ENCODE data around the gene SLC12A8. TPM values are rescaled to one million over a fixed set of nuclear protein-coding genes. Genes with fewer than 3 reads are reported as not detected.

SLC12A8 gene
- total and polyA plus RNA-seq, 2 donors (not counting 1 experiment from before 2014, with no cell fraction given): 0.57 to 1.1 TPM

- peaks cover 27 to 34% of the 10 kb centered on the region in 2 donors for H3K4me1 ChIP-seq (ENCODE audit: control insufficient read depth in 2 of 2, insufficient read depth in 2 of 2, low read length in 2 of 2)
- peaks cover 34% of the 10 kb centered on the region for H3K4me1 Mint-ChIP-seq
- no peaks in the 10 kb centered on the region for H3K27me3 ChIP-seq (replicated peaks in 1 of 4; ENCODE audit: control extremely low read depth in 1 of 4, control insufficient read depth in 3 of 4, insufficient read depth in 4 of 4, low read length in 3 of 4)
- H3K4me3 Mint-ChIP-seq: peak overlapping the region; percentile 81
- H3K27me3 Mint-ChIP-seq: no peaks in the 10 kb centered on the region
- H3K4me3 ChIP-seq (ENCODE audit: control extremely low read depth in 1 of 5, extremely low read depth in 1 of 5, insufficient read depth in 1 of 5, low read depth in 2 of 5, low read length in 4 of 5): peak overlapping the region in 3 of 5 experiments; percentile 8 to 44 (median 38)
- peaks cover 2% of the 10 kb centered on the region for H3K9me3 Mint-ChIP-seq (ENCODE audit: insufficient read depth)
- no peaks in the 10 kb centered on the region for H3K79me2 ChIP-seq (ENCODE audit: control insufficient read depth, insufficient read depth, low read length)
- ATAC-seq (ENCODE audit: low read depth) (peak; percentile 15), DNase-seq (peak; percentile 29)
- intact Hi-C loops (cut with micrococcal nuclease): no loop called here
- H3K27ac Mint-ChIP-seq: no peak overlapping the region
- no peaks in the 10 kb centered on the region for H3K36me3 ChIP-seq (replicated peaks in 1 of 2; ENCODE audit: control extremely low read depth in 1 of 2, control insufficient read depth in 1 of 2, extremely low read depth in 1 of 2, insufficient read depth in 2 of 2, low read length in 1 of 2)
- WGBS (ENCODE audit: insufficient coverage): 59% methylated on average over 16 of the region's 20 CpGs
- peaks cover 0 to 6% (median 5%) of the 10 kb centered on the region in 3 donors for H3K9me3 ChIP-seq (ENCODE audit: control extremely low read depth in 1 of 3, control insufficient read depth in 2 of 3, insufficient read depth in 1 of 3, low read length in 2 of 3)
- TF ChIP-seq EZH2 (IDR thresholded peaks at IDR 0.05; ENCODE audit: borderline replicate concordance, insufficient read depth, low read depth, low read length, poor library complexity, severe bottlenecking): no peak
- TF ChIP-seq, protein P1, sequence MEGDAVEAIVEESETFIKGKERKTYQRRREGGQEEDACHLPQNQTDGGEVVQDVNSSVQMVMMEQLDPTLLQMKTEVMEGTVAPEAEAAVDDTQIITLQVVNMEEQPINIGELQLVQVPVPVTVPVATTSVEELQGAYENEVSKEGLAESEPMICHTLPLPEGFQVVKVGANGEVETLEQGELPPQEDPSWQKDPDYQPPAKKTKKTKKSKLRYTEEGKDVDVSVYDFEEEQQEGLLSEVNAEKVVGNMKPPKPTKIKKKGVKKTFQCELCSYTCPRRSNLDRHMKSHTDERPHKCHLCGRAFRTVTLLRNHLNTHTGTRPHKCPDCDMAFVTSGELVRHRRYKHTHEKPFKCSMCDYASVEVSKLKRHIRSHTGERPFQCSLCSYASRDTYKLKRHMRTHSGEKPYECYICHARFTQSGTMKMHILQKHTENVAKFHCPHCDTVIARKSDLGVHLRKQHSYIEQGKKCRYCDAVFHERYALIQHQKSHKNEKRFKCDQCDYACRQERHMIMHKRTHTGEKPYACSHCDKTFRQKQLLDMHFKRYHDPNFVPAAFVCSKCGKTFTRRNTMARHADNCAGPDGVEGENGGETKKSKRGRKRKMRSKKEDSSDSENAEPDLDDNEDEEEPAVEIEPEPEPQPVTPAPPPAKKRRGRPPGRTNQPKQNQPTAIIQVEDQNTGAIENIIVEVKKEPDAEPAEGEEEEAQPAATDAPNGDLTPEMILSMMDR (IDR thresholded peaks at IDR 0.05): no peak
- H3K4me2 ChIP-seq (replicated peaks; ENCODE audit: low read depth, low read length, poor library complexity, severe bottlenecking): peak overlapping the region; percentile 57
- peak overlapping the region; percentile 48 for H3K9ac ChIP-seq (ENCODE audit: low read length)
- no peak overlapping the region for H3K27ac ChIP-seq (ENCODE audit: low read length in 2 of 2)
- peak overlapping the region; percentile 50 for H2AFZ ChIP-seq (ENCODE audit: insufficient read depth, low read depth, low read length, poor library complexity, severe bottlenecking)
- no peaks in the 10 kb centered on the region for H4K20me1 ChIP-seq (ENCODE audit: control insufficient read depth, insufficient read depth, low read length, poor library complexity, severe bottlenecking)
- POLR2A ChIA-PET: interaction anchor here (0.6 kb wide), 1 partner anchor 74 kb away, joined by 9 read pairs; no protein-coding TSS in a partner anchor
- CTCF ChIA-PET: interaction anchor here (0.8 to 1.5 kb wide), 3 partner anchors 13 to 34 kb away, joined by 3 read pairs; no protein-coding TSS in a partner anchor
These were observed 92.0 kb downstream of the SLC12A8 start for GRCh38 chr3:125120379-125121122.

Data from B cell (primary cell).